ENCODE measurements around the gene DIPK1C. TPM values are rescaled to one million over a fixed set of nuclear protein-coding genes. Genes with fewer than 3 reads are reported as not detected.

Gene DIPK1C
- total and polyA plus RNA-seq, 2 of the 4 experiments (the other 2 are of a cell fraction), result not detected

DNA sequence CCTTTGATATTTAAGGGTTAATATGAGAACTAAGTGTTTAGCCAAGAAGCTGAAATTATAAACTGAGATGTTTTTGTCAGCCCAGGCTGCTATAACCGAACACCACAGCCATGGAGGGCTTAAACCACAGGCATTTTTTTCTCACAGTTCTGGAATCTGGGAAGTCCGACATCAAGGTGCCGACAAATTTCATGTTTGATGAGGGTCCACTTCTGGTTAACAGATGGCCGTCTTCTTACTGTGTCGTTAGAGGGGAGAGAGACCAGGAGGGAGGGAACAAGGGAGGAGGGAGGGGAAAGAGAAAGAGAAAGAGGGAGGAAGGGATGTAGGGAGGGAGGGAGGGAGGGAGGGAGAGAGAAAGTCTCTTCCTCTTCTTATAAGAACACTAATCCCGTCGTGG is 32.6 kb upstream of the DIPK1C start:
- H3K4me1 ChIP-seq (ENCODE audit: control insufficient read depth, insufficient read depth, low read length), result no peaks in the 10 kb centered on the region
- no peaks in the 10 kb centered on the region for H3K36me3 ChIP-seq (ENCODE audit: control insufficient read depth, insufficient read depth, low read length)
- intact Hi-C loops (cut with micrococcal nuclease), result no loop called here
- TF ChIP-seq, protein P1, sequence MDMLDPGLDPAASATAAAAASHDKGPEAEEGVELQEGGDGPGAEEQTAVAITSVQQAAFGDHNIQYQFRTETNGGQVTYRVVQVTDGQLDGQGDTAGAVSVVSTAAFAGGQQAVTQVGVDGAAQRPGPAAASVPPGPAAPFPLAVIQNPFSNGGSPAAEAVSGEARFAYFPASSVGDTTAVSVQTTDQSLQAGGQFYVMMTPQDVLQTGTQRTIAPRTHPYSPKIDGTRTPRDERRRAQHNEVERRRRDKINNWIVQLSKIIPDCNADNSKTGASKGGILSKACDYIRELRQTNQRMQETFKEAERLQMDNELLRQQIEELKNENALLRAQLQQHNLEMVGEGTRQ (IDR thresholded peaks at IDR 0.05; ENCODE audit: low read depth, low read length), result no peak
- TF ChIP-seq MXI1 (IDR thresholded peaks at IDR 0.05; ENCODE audit: borderline replicate concordance, low read depth, low read length) (no peak), RFX5 (IDR thresholded peaks at IDR 0.05; ENCODE audit: low read depth, low read length) (no peak), RCOR1 (IDR thresholded peaks at IDR 0.05; ENCODE audit: insufficient replicate concordance, low read length) (no peak), POLR2A (IDR thresholded peaks at IDR 0.05; ENCODE audit: low read depth, low read length) (no peak), MAFK (IDR thresholded peaks at IDR 0.05; ENCODE audit: low read depth, low read length) (no peak), BHLHE40 (IDR thresholded peaks at IDR 0.05; ENCODE audit: low read depth, low read length) (no peak), FOS (IDR thresholded peaks at IDR 0.05; ENCODE audit: low read depth, low read length) (no peak), CHD1 (IDR thresholded peaks at IDR 0.05; ENCODE audit: low read depth, low read length) (no peak), CEBPB (IDR thresholded peaks at IDR 0.05; ENCODE audit: low read depth, low read length) (no peak), SMC3 (IDR thresholded peaks at IDR 0.05; ENCODE audit: low read depth, low read length) (no peak), RAD21 (IDR thresholded peaks at IDR 0.05; ENCODE audit: low read length) (no peak)
- TF ChIP-seq, protein P2, sequence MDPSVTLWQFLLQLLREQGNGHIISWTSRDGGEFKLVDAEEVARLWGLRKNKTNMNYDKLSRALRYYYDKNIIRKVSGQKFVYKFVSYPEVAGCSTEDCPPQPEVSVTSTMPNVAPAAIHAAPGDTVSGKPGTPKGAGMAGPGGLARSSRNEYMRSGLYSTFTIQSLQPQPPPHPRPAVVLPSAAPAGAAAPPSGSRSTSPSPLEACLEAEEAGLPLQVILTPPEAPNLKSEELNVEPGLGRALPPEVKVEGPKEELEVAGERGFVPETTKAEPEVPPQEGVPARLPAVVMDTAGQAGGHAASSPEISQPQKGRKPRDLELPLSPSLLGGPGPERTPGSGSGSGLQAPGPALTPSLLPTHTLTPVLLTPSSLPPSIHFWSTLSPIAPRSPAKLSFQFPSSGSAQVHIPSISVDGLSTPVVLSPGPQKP (IDR thresholded peaks at IDR 0.05; ENCODE audit: borderline replicate concordance, low read depth, low read length), result no peak
- TF ChIP-seq, protein P3, sequence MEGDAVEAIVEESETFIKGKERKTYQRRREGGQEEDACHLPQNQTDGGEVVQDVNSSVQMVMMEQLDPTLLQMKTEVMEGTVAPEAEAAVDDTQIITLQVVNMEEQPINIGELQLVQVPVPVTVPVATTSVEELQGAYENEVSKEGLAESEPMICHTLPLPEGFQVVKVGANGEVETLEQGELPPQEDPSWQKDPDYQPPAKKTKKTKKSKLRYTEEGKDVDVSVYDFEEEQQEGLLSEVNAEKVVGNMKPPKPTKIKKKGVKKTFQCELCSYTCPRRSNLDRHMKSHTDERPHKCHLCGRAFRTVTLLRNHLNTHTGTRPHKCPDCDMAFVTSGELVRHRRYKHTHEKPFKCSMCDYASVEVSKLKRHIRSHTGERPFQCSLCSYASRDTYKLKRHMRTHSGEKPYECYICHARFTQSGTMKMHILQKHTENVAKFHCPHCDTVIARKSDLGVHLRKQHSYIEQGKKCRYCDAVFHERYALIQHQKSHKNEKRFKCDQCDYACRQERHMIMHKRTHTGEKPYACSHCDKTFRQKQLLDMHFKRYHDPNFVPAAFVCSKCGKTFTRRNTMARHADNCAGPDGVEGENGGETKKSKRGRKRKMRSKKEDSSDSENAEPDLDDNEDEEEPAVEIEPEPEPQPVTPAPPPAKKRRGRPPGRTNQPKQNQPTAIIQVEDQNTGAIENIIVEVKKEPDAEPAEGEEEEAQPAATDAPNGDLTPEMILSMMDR (conservative IDR thresholded peaks at IDR 0.05; ENCODE audit: low read depth, low read length), result no peak
- peaks cover 3% of the 10 kb centered on the region; the same call in 1 of the 2 replicates for H3K9me3 ChIP-seq (ENCODE audit: control insufficient read depth, insufficient read depth, low read length)
- H3K4me2 ChIP-seq (ENCODE audit: low read depth, low read length), result peak overlapping the region; percentile 91
- H3K4me3 ChIP-seq (ENCODE audit: insufficient read depth, low read depth, low read length), result peak overlapping the region; percentile 52
- H3K4ac ChIP-seq (ENCODE audit: low read depth, low read length), result no peak overlapping the region
- no peak overlapping the region for H3K23ac ChIP-seq (ENCODE audit: low read depth, low read length)
- H4K5ac ChIP-seq (ENCODE audit: low read depth, low read length), result 0 out of 2 replicates have a peak overlapping the region, but pooled peaks have one; percentile 33
- no peaks in the 10 kb centered on the region for H4K20me1 ChIP-seq (ENCODE audit: insufficient read depth, low read length)
- H3K9ac ChIP-seq (ENCODE audit: low read depth, low read length), result peak overlapping the region; percentile 73; the same call in 1 of the 2 replicates
- no peak overlapping the region for H4K91ac ChIP-seq (ENCODE audit: insufficient read depth, low read depth, low read length)
- H2AFZ ChIP-seq (replicated peaks; ENCODE audit: low read length, poor library complexity), result no peak overlapping the region
- no peak overlapping the region for H3K56ac ChIP-seq (ENCODE audit: extremely low read depth, insufficient read depth, low read length)
- no peak overlapping the region for H2BK120ac ChIP-seq (ENCODE audit: low read depth, low read length)
- H2AK5ac ChIP-seq (ENCODE audit: low read depth, low read length), result no peak overlapping the region
- no TSS peak for BruUV-seq (replicated peaks)
- no peak overlapping the region for H3K14ac ChIP-seq (replicated peaks; ENCODE audit: low read depth, low read length)
- H3K27ac ChIP-seq (ENCODE audit: insufficient read depth, low read length), result no peak overlapping the region
- no peak overlapping the region for H2BK15ac ChIP-seq (ENCODE audit: low read depth, low read length)
- dilution Hi-C loops (cut with HindIII; ENCODE audit: low sequenced_read_pairs, unreplicated experiment), result no loop called here
- H3K79me1 ChIP-seq (ENCODE audit: low read depth in 1 of 2, low read length in 2 of 2), result no peaks in the 10 kb centered on the region
- CTCF ChIA-PET, result interaction anchor here (0.5 to 0.8 kb wide), 2 partner anchors 136 to 1844 kb away, joined by 3 read pairs; no protein-coding TSS in a partner anchor
- H3K9me1 ChIP-seq (ENCODE audit: insufficient read depth, low read length), result no peaks in the 10 kb centered on the region
- no peak overlapping the region; a peak in 1 of 4 replicates for H4K8ac ChIP-seq (ENCODE audit: low read depth in 2 of 2, low read length in 2 of 2)
- ATAC-seq (ENCODE audit: low read depth), result peak; percentile 84
- no peak overlapping the region for H2AK9ac ChIP-seq (replicated peaks; ENCODE audit: low read depth, low read length, poor library complexity)
- DNase-seq, result peak; percentile 46
- in situ Hi-C loops (cut with MboI; ENCODE audit: low sequenced_read_pairs), result no loop called here
- no peak overlapping the region for H2BK20ac ChIP-seq (ENCODE audit: low read depth, low read length)
- H2BK5ac ChIP-seq (ENCODE audit: low read depth, low read length, poor library complexity, severe bottlenecking), result no peak overlapping the region
- WGBS, 2 experiments (ENCODE audit: extremely low coverage in 2 of 2, insufficient read length in 1 of 2), result 0% methylated on average over 2 of the region's 7 CpGs; no CpG with 5 or more reads in 1 of the 2 experiments
- 0 out of 2 replicates have a peak overlapping the region, but pooled peaks have one; percentile 45 for H3K18ac ChIP-seq (ENCODE audit: low read depth, low read length)
- H3K27me3 ChIP-seq (ENCODE audit: control insufficient read depth, insufficient read depth, low read length), result peaks cover 14% of the 10 kb centered on the region
- POLR2A ChIA-PET (ENCODE audit: unreplicated experiment), result interaction anchor here (0.6 kb wide), 1 partner anchor 723 kb away, joined by 3 read pairs; no protein-coding TSS in a partner anchor

All from IMR-90 (cell line).